Hepatocyte (in vitro differentiated cells): ENCODE data around the gene SLC41A3. TPM values are rescaled to one million over a fixed set of nuclear protein-coding genes. Genes with fewer than 3 reads are reported as not detected.
"Not testable (repeated sequence)": the region's sequence is repeated elsewhere in the genome, so short reads cannot be mapped to it uniquely, and the experiment has no call there.

Experiments used
- DNase-seq: peaks from one replicate; pipeline ENCODE4 v3.0.0-alpha.2; 2016; ENCODE audit warnings: low spot score
- H2AFZ ChIP-seq: fragments of 200-600 bp; sonication (generic); 2 replicates; pipeline ENCODE4 v1.6.0; 2016; ENCODE audit warnings: antibody characterized with exemption, mild to moderate bottlenecking
- H3K27ac ChIP-seq: fragments of 200-600 bp; sonication (generic); 2 replicates; pipeline ENCODE4 v1.5.1; 2016; ENCODE audit warnings: mild to moderate bottlenecking
- H3K27me3 ChIP-seq: fragments of 200-600 bp; sonication (generic); 2 replicates; pipeline ENCODE4 v1.6.1; 2016
- H3K36me3 ChIP-seq: fragments of 200-600 bp; sonication (generic); replicated peaks from 2 replicates; pipeline ENCODE4 v1.5.1; 2016; ENCODE audit warnings: low read depth; ENCODE audit not compliant: insufficient read depth
- H3K4me1 ChIP-seq: fragments of 200-600 bp; sonication (generic); 2 replicates; pipeline ENCODE4 v1.5.1; 2016; ENCODE audit warnings: mild to moderate bottlenecking, moderate library complexity; ENCODE audit not compliant: insufficient read depth
- H3K4me2 ChIP-seq: fragments of 200-600 bp; sonication (generic); 2 replicates; pipeline ENCODE4 v1.6.0; 2016
- H3K4me3 ChIP-seq: fragments of 200-600 bp; sonication (generic); 2 replicates; pipeline ENCODE4 v1.5.1; 2016; ENCODE audit warnings: mild to moderate bottlenecking
- H3K79me2 ChIP-seq: fragments of 200-600 bp; sonication (generic); 2 replicates; pipeline ENCODE4 v1.6.0; 2017; ENCODE audit warnings: mild to moderate bottlenecking
- H3K9me2 ChIP-seq: fragments of 200-600 bp; sonication (generic); replicated peaks from 2 replicates; pipeline ENCODE4 v1.6.0; 2017; ENCODE audit warnings: mild to moderate bottlenecking; ENCODE audit not compliant: insufficient read depth
- H3K9me3 ChIP-seq: fragments of 200-600 bp; sonication (generic); 2 replicates; pipeline ENCODE4 v1.5.1; 2016; ENCODE audit warnings: low read depth, mild to moderate bottlenecking
- H4K20me1 ChIP-seq: fragments of 200-600 bp; sonication (generic); 2 replicates; pipeline ENCODE4 v1.6.0; 2016; ENCODE audit warnings: mild to moderate bottlenecking; ENCODE audit not compliant: insufficient read depth, poor library complexity, severe bottlenecking
- EZH2 ChIP-seq: fragments of 200-600 bp; sonication (generic); IDR thresholded peaks from 2 replicates; pipeline ENCODE4 v1.6.1; 2016; ENCODE audit warnings: antibody characterized with exemption, mild to moderate bottlenecking, borderline replicate concordance
- EZH2phosphoT487 ChIP-seq: fragments of 200-600 bp; sonication (generic); IDR thresholded peaks from one replicate; pipeline ENCODE4 v1.6.1; 2018; ENCODE audit warnings: antibody characterized with exemption, mild to moderate bottlenecking, low read depth, moderate library complexity; ENCODE audit not compliant: unreplicated experiment, severe bottlenecking
- WGBS: methylation state at CpG from one replicate; pipeline ENCODE4 v1.1.6; 2016; ENCODE audit warnings: low lambda C conversion rate; ENCODE audit errors: missing lambda C conversion rate; 5-methylcytosine and 5-hydroxymethylcytosine counted together
- polyA plus RNA-seq: library from polyadenylated mRNA; unstranded; fragments of >200 nt; fragmentation: Nextera tagmentation; extraction: Ambion mirVana; gene quantifications from 2 replicates; pipeline ENCODE4 v1.2.1, GENCODE V29; 2016
- total RNA-seq: library from RNA; depleted of rRNA; stranded (reverse); fragments of >200 nt; gene quantifications from 2 replicates; pipeline ENCODE4 v1.2.3, GENCODE V29; 2014
- TF ChIP-seq, protein P1 (sequence below): fragments of 200-600 bp; sonication (generic); IDR thresholded peaks from 2 replicates; pipeline ENCODE4 v1.5.1; 2016; ENCODE audit warnings: antibody characterized with exemption, mild to moderate bottlenecking; ENCODE audit not compliant: poor library complexity

The SLC41A3 gene
- total and polyA plus RNA-seq, 2 experiments from 2014 or later: 29.3 to 43.4 TPM

- H3K27ac ChIP-seq: no peak overlapping the region
- no peaks in the 10 kb centered on the region for H3K9me3 ChIP-seq
- no peaks in the 10 kb centered on the region for H3K27me3 ChIP-seq
- H4K20me1 ChIP-seq: no peaks in the 10 kb centered on the region
- H3K36me3 ChIP-seq: no peaks in the 10 kb centered on the region
- H3K79me2 ChIP-seq: no peaks in the 10 kb centered on the region
- WGBS: 94% methylated on average over 2 of the region's 2 CpGs
- H2AFZ ChIP-seq: no peak overlapping the region
- H3K4me1 ChIP-seq: no peaks in the 10 kb centered on the region
- H3K9me2 ChIP-seq: no peaks in the 10 kb centered on the region
- no peak overlapping the region for H3K4me3 ChIP-seq
- no peak overlapping the region for H3K4me2 ChIP-seq
- no peak for DNase-seq
- TF ChIP-seq, protein P1, sequence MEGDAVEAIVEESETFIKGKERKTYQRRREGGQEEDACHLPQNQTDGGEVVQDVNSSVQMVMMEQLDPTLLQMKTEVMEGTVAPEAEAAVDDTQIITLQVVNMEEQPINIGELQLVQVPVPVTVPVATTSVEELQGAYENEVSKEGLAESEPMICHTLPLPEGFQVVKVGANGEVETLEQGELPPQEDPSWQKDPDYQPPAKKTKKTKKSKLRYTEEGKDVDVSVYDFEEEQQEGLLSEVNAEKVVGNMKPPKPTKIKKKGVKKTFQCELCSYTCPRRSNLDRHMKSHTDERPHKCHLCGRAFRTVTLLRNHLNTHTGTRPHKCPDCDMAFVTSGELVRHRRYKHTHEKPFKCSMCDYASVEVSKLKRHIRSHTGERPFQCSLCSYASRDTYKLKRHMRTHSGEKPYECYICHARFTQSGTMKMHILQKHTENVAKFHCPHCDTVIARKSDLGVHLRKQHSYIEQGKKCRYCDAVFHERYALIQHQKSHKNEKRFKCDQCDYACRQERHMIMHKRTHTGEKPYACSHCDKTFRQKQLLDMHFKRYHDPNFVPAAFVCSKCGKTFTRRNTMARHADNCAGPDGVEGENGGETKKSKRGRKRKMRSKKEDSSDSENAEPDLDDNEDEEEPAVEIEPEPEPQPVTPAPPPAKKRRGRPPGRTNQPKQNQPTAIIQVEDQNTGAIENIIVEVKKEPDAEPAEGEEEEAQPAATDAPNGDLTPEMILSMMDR: no peak
- TF ChIP-seq EZH2 (no peak), EZH2phosphoT487 (no peak)
These were observed 44.1 kb downstream of the SLC41A3 start for GRCh38 chr3:126039870-126040269.

DNA sequence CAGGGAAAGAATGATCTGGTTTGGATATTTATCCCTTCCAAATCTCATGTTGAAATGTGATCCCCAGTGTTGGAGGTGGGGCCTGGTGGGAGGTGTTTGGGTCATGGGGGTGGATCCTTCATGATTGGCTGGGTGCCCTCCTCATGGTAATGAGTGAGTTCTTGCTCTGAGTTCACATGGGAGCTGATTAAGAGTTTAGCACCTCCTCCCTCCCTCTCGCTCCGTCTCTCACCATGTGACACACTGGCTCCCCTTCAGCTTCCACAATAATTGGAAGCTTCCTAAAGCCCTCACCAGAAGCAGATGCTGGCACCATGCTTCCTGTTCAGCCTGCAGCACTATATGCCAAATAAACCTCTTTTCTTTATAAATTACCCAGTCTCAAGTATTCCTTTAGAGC lies 45.1 kb downstream of the SLC41A3 start:
- H3K27me3 ChIP-seq, H3K9me2 ChIP-seq, H3K9me3 ChIP-seq, H3K79me2 ChIP-seq, H3K4me3 ChIP-seq, H4K20me1 ChIP-seq, H2AFZ ChIP-seq, H3K4me2 ChIP-seq, H3K4me1 ChIP-seq, DNase-seq, H3K27ac ChIP-seq, H3K36me3 ChIP-seq: not testable (repeated sequence)
- 93% methylated on average over 2 of the region's 2 CpGs for WGBS

GRCh38 chr3:126036056-126036549 lies 47.8 kb downstream of the SLC41A3 start:
- Histone ChIP-seq H3K9me3 (no peaks in the 10 kb centered on the region), H3K27ac (no peak overlapping the region), H3K9me2 (no peaks in the 10 kb centered on the region), H3K4me2 (no peak overlapping the region), H3K4me3 (no peak overlapping the region), H3K36me3 (no peaks in the 10 kb centered on the region), H3K27me3 (no peaks in the 10 kb centered on the region), H3K79me2 (no peaks in the 10 kb centered on the region), H4K20me1 (no peaks in the 10 kb centered on the region), H2AFZ (no peak overlapping the region), H3K4me1 (no peaks in the 10 kb centered on the region)
- no peak for DNase-seq
- WGBS: 98% methylated on average over 10 of the region's 10 CpGs
- TF ChIP-seq, protein P1: no peak
- TF ChIP-seq EZH2phosphoT487: no peak
- TF ChIP-seq EZH2: no peak

- no peak overlapping the region for H3K4me3 ChIP-seq
- H3K9me3 ChIP-seq: no peaks in the 10 kb centered on the region
- 93% methylated on average over 12 of the region's 12 CpGs for WGBS
- H3K27me3 ChIP-seq: no peaks in the 10 kb centered on the region
- H3K27ac ChIP-seq: no peak overlapping the region
- no peak for DNase-seq
- H3K9me2 ChIP-seq: no peaks in the 10 kb centered on the region
- no peaks in the 10 kb centered on the region for H3K36me3 ChIP-seq
- H2AFZ ChIP-seq: no peak overlapping the region
- no peaks in the 10 kb centered on the region for H3K79me2 ChIP-seq
- TF ChIP-seq EZH2 (no peak), EZH2phosphoT487 (no peak)
- TF ChIP-seq, protein P1: no peak
- no peaks in the 10 kb centered on the region for H4K20me1 ChIP-seq
- no peaks in the 10 kb centered on the region for H3K4me1 ChIP-seq
- H3K4me2 ChIP-seq: no peak overlapping the region
These were observed 48.4 kb downstream of the SLC41A3 start for GRCh38 chr3:126035362-126036050.
